ENCODE results near the gene CDKN1C.

Gene CDKN1C

GRCh38 chr11:2888266-2888968 is 2.8 kb upstream of the CDKN1C start:
- DNase-seq: peak in 13 of 14 donors; percentile 20 to 85 (median 71)

- no peak for DNase-seq
Observed at GRCh38 chr11:2887515-2888195, 2.1 kb upstream of the CDKN1C start.

GRCh38 chr11:2886936-2887335 is 1.4 kb upstream of the CDKN1C start:
- DNase-seq: no peak

- peak in 2 of 14 donors; percentile 55 to 70 for DNase-seq
Observed at GRCh38 chr11:2886191-2886894, 768 bp upstream of the CDKN1C start.

DNA sequence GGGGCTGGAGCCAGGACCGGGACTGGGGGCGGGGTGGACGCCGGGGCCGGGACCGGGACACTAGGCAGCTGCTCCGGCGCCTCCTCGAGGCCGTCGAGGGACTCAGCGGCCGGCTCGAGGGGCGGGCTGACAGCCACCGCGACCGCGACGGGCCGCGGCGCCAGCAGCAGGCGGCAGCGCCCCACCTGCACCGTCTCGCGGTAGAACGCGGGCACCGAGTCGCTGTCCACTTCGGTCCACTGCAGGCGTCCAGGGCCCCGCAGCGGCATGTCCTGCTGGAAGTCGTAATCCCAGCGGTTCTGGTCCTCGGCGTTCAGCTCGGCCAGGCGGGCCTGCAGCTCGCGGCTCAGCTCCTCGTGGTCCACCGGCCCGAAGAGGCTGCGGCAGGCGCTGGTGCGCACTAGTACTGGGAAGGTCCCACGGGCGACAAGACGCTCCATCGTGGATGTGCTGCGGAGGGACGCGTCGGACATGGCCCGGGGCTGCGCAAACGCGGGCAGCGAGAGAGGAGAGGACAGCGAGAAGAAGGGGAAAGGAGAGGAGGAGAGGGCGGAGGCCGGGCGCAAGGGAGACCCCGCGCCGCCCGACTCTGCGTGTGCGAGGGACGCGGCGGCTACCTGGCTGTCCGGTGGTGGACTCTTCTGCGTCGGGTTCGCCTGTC is 428 bp downstream of the CDKN1C start:
- DNase-seq: peak in 5 of 14 donors; percentile 35 to 75 (median 60)

DNA sequence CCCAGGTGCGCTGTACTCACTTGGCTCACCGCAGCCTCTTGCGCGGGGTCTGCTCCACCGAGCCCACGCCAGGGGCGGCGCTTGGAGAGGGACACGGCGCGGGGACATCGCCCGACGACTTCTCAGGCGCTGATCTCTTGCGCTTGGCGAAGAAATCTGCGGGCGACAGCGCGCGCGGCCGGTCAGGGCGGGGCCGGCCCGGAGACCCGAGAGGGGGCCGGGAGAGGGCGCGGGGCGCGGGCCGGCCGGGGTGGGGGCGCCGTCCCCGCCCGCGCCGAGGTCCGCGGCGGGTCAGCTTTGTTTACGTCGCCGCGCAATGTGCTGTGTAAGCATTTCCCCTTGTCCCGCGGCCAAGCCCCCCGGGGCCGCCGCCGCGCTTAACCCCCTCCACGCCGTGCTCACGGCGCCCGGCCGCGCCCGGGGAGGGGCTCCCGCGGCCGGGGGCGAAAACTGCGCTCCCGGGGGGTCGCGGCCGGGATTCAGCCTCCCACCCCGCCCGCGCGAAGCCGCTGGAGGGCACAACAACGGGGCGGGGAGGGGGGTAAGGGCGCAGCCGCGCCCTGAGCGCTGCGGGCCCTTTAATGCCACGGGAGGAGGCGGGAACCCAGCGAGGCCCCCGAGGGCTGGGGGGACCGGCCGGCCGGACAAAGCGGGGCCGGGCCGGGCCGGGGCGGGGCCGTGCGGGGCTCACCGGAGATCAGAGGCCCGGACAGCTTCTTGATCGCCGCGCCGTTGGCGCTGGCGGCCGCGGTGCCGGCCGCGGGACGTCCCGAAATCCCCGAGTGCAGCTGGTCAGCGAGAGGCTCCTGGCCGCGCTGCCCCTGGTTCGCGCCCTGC is 1.4 kb downstream of the CDKN1C start:
- DNase-seq: peak in 5 of 14 donors; percentile 44 to 73 (median 50)

- no peak for DNase-seq
Observed at GRCh38 chr11:2883640-2883978, 2.0 kb downstream of the CDKN1C start.

GRCh38 chr11:2882396-2883110 is 3.0 kb downstream of the CDKN1C start:
- no peak for DNase-seq

GRCh38 chr11:2881981-2882375 is 3.6 kb downstream of the CDKN1C start:
- no peak for DNase-seq

GRCh38 chr11:2881076-2881980 is 4.2 kb downstream of the CDKN1C start:
- no peak for DNase-seq

DNA sequence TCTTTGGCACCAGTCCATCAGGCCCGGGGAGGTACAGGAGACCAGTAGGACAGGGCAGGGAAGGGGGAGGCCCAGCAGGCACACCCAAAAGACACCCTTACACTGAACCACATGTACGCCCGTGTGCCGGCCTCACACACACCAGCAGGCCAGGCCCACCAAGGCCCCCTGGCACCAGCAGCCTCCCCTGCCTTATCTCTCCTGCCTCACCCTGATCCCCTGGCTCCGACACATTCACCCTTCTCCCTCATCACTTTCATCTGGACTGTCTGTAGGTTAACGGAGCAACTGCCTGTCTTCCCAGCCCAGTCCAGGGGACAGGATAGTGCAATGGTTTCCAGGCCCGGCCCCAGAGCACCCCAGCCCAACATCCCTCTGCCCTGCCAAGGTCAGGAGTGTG is 4.9 kb downstream of the CDKN1C start:
- no peak for DNase-seq

DNA sequence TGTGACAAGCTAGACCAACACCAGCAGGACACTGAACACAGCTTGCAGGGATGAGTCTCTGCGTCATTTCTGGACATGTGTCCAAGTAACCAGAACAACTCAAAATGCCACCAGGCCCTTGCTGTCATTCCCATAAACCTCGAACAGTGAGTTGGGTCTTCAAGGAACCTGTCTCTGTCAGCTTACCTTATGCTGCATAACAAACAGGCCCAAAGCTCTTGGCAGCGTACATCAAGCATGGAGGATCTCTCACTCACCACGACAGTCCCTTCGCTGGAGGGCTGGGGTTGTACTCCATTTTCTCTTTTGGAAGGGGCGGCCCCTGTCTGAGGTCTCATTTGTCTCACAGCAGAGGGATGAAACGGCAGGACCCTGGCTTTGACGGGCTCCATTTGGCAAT is 6.8 kb downstream of the CDKN1C start:
- no peak for DNase-seq

GRCh38 chr11:2877474-2877873 is 8.1 kb downstream of the CDKN1C start:
- no peak for DNase-seq

DNA sequence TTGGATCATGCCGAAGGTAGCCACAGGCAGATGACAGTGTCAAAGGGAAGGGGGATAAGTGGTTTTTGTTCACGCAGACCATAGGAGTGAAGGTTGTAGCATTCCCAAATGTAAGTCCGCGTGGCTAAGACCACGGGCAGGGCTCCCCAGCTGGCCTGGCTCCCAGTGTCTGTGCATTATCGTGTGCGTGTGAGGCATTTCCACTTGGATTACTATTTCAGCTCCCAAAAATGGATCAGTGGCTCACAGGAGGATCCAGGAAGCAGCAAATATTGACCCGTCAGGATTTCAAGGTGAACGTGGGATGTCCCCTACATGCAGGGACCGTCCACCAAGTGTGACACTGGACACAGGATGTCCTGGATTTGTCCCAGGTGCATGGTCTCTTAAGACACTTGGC is 10.6 kb downstream of the CDKN1C start:
- DNase-seq: no peak

DNA sequence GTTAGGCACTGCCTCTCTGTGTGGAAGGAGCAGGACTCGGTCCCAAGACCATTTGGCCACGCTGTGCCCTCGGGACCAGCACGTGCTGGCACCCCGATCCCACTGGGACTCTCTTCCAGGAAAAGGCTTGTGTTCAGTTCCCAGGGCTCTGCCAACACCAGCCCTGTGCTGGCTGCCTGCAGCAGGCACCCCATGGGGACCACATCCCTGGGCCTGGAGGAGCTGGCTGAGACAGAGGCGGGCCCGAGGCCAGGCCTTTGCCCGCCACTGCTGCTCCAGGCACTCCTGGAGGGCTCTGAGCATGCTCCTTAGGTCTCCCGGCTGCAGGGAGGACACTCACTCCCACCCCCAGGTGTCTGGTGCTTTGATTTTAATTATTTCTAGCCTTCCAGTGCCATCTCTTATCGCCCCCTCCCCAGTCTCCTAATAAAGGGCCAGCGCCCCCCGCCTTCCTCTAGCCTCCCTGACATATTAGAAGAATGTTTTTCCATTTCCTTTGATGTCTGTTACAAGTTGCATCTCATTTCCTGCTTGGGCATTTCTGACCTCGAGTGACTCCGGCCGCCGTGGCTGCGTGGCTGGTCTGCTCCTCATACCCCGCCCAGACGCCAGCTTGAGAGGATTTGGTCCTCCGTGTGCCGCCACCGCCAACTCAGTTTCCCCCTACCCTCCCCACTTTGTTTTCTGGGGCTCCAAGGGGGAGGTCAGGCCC is 14.4 kb downstream of the CDKN1C start:
- no peak for DNase-seq

GRCh38 chr11:2870460-2870859 is 15.1 kb downstream of the CDKN1C start:
- DNase-seq: no peak

DNA sequence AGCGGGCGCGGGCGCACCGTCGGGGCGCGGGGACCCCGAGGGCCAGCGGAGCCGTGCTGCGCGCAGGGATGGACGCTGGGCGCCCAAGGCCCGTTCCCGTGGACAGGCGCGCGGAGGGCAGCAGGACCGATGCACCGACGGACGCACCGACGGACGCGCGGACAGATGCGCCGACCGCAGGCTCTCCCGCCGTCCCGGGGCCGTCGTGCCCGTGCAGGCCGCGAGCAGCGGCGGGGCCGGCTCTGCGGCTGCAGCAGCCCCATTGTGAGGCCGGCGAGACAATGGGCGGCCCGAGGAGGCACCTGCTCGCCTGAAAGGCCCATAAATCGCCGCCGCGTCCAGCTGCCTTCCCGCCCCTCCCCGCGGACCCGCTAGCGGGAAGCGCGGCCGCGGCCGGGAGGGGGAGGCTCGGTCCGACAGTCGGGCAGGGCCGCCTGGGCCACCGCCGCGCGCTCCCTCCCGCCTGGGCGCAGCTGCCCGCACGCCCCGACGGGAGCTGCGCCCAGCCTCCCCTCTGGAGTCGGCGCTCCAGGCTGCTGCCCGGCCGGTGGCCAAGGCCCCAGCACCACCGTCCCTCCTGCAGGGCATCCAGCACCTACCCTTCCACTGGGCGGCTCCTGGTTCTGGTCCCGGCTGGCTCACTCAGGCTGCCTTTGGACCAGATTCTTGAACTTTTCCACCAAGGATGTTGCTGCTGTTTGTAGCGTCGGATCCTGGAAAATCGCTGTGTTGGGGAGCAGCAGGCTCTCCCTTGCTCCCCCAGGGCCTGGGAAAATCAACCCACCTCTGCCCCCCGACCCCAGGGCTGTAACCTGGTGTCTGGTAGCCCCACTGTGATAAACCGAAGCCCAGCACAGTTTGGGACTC is 15.8 kb downstream of the CDKN1C start:
- peak in 4 of 14 donors; percentile 53 to 68 (median 58) for DNase-seq

- peak in 10 of 14 donors; percentile 38 to 78 (median 62) for DNase-seq
Observed at GRCh38 chr11:2869134-2869526, 16.4 kb downstream of the CDKN1C start.

All from C1 segment of cervical spinal cord (tissue), 14 donors.